ENCODE measurements around the gene ITGA11.

Gene ITGA11

GRCh38 chr15:68330416-68330815, 101.5 kb downstream of the ITGA11 start:
- DNase-seq (ENCODE audit: low spot score), result no peak

- DNase-seq (ENCODE audit: low spot score), result no peak
These were observed 103.0 kb downstream of the ITGA11 start for GRCh38 chr15:68328964-68329363.

- DNase-seq (ENCODE audit: low spot score), result no peak
These were observed 103.5 kb downstream of the ITGA11 start for GRCh38 chr15:68328443-68328842.

- no peak for DNase-seq (ENCODE audit: low spot score)
These were observed 105.1 kb downstream of the ITGA11 start for GRCh38 chr15:68326711-68327354.

GRCh38 chr15:68325726-68326125, 106.2 kb downstream of the ITGA11 start:
- no peak for DNase-seq (ENCODE audit: low spot score)

- DNase-seq (ENCODE audit: low spot score), result no peak
These were observed 109.2 kb downstream of the ITGA11 start for GRCh38 chr15:68322796-68323195.

GRCh38 chr15:68321229-68321628, 110.7 kb downstream of the ITGA11 start:
- DNase-seq (ENCODE audit: low spot score), result no peak

GRCh38 chr15:68319997-68320396, 112.0 kb downstream of the ITGA11 start:
- DNase-seq (ENCODE audit: low spot score), result no peak

GRCh38 chr15:68318931-68319909, 112.7 kb downstream of the ITGA11 start:
- no peak for DNase-seq (ENCODE audit: low spot score)

GRCh38 chr15:68318008-68318835, 113.7 kb downstream of the ITGA11 start:
- no peak for DNase-seq (ENCODE audit: low spot score)

GRCh38 chr15:68317281-68318007, 114.5 kb downstream of the ITGA11 start:
- DNase-seq (ENCODE audit: low spot score), result no peak

GRCh38 chr15:68316061-68316804, 115.7 kb downstream of the ITGA11 start:
- no peak for DNase-seq (ENCODE audit: low spot score)

GRCh38 chr15:68315495-68316031, 116.4 kb downstream of the ITGA11 start:
- DNase-seq (ENCODE audit: low spot score), result no peak

GRCh38 chr15:68315035-68315434, 116.9 kb downstream of the ITGA11 start:
- DNase-seq (ENCODE audit: low spot score), result no peak

GRCh38 chr15:68314563-68314962, 117.4 kb downstream of the ITGA11 start:
- DNase-seq (ENCODE audit: low spot score), result no peak

GRCh38 chr15:68313501-68314410, 118.2 kb downstream of the ITGA11 start:
- DNase-seq (ENCODE audit: low spot score), result no peak

- DNase-seq (ENCODE audit: low spot score), result no peak
These were observed 119.2 kb downstream of the ITGA11 start for GRCh38 chr15:68312701-68313204.

- DNase-seq (ENCODE audit: low spot score), result no peak
These were observed 120.0 kb downstream of the ITGA11 start for GRCh38 chr15:68311859-68312557.

GRCh38 chr15:68311464-68311835, 120.5 kb downstream of the ITGA11 start:
- no peak for DNase-seq (ENCODE audit: low spot score)

Measured in kidney capillary endothelial cell (primary cell).